KOPT-K1 (cell line): ENCODE measurements around the gene ANKRD12.

ENCODE experiments used
- H3K27ac ChIP-seq: fragments of 200-600 bp; sonication (generic); 2 replicates; pipeline ENCODE4 v1.5.1; 2016; ENCODE audit warnings: antibody characterized with exemption, mild to moderate bottlenecking, low read depth, low read length; ENCODE audit not compliant: poor library complexity, severe bottlenecking
- H3K36me3 ChIP-seq: fragments of 200-600 bp; sonication (generic); 2 replicates; pipeline ENCODE4 v1.5.1; 2017; ENCODE audit warnings: antibody characterized with exemption, mild to moderate bottlenecking, low read length, moderate library complexity; ENCODE audit not compliant: insufficient read depth
- H3K9me3 ChIP-seq: fragments of 200-600 bp; sonication (generic); 2 replicates; pipeline ENCODE4 v1.5.1; 2017; ENCODE audit warnings: antibody characterized with exemption, low read length, mild to moderate bottlenecking; ENCODE audit not compliant: insufficient read depth, poor library complexity, severe bottlenecking

The ANKRD12 gene

DNA sequence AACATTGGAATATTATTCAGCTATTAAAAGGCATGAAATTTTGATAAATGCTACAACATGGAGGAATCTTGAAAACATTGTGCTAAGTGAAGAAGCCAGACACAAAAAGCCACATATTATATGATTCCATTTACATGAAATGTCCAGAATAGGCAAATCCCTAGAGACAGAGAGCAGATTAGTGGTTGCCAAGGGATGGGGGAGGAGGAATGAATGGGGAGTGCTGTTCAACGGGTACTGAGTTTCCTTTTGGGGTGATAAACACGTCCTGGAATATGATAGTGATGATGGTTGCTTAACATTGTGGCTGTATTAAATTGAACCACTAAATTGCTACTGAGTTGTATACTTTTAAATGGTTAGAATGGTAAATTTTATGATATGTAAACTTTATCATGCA lies 189.1 kb downstream of the ANKRD12 start:
- H3K9me3 ChIP-seq: peaks cover 8% of the 10 kb centered on the region
- H3K27ac ChIP-seq: no peak overlapping the region
- H3K36me3 ChIP-seq: no peaks in the 10 kb centered on the region

DNA sequence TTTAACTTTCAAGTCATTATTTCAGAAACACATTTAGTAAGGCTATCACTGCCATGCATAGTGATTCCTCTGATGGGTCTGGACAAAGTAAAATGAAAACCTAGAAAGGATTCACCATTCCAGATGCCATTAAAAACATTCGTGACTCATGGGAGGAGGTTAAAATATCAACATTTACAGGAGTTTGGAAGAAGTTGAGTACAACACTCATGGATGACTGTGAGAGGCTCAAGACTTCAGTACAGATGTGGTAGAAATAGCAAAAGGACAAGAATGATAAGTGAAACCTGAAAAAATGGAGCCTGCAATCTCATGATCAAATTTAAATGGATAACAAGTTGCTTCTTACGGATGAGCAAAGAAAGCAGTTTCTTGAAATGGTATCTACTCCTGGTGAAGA lies 192.2 kb downstream of the ANKRD12 start:
- no peaks in the 10 kb centered on the region for H3K36me3 ChIP-seq
- H3K27ac ChIP-seq: no peak overlapping the region
- peaks cover 16% of the 10 kb centered on the region for H3K9me3 ChIP-seq

DNA sequence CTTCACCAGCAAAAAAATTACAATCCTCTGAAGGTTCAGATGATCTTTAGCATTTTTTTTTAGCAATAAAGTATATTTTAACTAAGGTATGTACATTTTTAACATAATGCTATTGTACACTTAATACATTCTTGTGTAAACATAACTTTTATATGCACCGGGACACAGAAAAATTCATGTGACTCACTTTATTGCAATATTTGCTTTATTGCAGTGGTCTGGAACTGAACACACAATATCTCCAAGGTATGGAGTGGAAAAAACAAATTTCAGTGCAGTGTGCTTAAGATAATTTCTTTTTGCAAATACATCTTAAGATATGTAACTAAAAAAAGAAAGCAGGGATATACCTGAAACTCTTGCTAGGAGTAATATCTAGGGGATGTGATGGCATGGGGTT lies 192.9 kb downstream of the ANKRD12 start:
- no peak overlapping the region for H3K27ac ChIP-seq
- peaks cover 17% of the 10 kb centered on the region for H3K9me3 ChIP-seq
- H3K36me3 ChIP-seq: no peaks in the 10 kb centered on the region

DNA sequence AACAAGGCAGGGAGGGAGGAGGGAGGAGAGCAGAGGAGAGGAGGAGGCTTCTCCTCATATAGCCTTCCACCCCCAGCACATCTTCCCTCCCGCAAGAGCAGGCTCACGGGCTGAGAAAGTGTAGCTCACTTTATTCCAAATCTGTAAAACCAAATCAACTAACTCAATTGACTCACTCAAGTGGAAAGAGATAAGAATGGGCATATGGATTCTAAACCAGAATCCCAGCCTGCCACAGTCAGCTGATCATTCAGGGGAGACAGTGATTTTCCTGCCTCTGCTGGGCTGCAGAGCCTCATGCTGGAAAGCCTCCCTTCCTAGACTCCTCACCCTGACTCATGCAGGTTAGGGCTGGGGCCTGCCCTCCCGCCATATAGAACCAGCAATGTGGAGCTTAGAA lies 193.8 kb downstream of the ANKRD12 start:
- peaks cover 17% of the 10 kb centered on the region for H3K9me3 ChIP-seq
- H3K27ac ChIP-seq: no peak overlapping the region
- H3K36me3 ChIP-seq: no peaks in the 10 kb centered on the region

DNA sequence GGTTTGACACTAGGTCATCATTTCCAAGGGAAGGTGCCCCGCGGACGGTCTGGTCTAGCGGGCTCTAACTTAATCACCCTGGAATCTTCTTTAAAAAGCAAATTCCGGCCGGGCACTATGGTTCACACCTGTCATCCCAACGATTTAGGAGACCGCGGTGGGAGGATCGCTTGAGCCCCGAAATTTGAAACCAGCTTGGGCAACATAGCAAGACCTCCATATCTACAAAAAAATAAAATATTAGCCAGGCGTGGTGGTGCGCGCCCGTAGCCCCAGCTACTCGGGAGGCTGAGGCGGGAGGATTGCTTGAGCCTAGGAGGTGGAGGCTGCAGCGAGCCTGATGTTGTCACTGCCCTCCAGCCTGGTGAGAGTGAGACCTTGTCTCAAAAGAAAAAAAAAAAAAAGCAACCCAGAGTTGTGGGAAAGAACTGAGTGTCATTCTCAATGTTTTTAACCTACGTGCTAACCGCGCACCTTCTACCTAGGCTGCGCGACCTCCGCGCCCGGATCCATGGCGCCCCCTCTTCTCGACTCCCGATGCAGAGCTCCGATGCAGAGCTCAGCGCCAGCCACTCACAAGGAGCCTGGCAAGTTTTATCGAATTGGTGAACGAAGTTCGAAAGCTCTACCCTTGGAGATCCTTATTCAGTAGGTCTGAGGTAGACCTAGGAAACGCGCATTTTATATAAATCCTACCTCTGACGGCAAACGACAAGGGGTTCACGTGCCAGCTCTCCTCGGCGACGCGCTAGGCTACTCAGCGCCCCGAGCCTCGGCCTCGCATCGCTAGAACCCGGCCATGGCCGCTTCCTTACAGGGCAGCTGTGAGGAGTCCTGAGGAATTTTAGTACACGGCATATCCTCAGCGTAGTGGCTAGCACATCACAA lies 197.1 kb downstream of the ANKRD12 start:
- Histone ChIP-seq H3K27ac (peak overlapping the region; percentile 19), H3K36me3 (peaks cover 10% of the 10 kb centered on the region; the same call in 1 of the 2 replicates), H3K9me3 (peaks cover 11% of the 10 kb centered on the region)

DNA sequence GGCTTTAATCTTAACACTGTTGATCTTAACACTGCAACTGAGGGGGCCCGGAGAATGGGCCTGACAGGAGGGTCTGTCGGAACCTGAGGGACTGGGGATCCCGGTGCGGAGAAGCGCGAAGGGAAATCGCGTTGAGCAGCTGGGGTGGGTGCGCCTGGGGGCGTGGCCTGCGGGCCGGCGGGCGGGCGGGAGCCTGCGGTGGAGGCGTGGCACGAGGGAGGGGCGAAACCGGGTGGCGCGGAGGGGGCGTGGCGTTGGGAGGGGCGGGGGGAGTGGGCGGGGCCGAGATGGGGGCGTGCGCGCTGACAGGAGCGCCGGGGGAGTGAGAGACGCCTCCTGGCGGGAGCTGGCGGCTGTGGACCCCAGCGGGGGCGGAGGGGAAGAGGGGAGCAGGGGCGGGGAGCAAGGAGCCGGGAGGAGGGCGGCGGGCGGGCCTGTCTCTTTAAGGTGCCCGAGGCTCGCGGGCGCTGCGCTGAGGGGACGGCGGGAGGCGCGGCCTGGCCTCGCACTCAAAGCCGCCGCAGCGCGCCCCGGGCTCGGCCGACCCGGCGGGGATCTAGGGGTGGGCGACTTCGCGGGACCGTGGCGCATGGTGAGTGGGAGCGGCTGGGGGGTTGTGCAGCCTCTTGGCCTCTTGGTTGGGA lies 197.9 kb downstream of the ANKRD12 start, which contains the start of gene TWSG1:
TSS of gene TWSG1 (plus strand) at position 445 of the 644 bp plus-strand sequence. CDS start 2,457 bp downstream, outside the sequence.
- Histone ChIP-seq H3K9me3 (peaks cover 9% of the 10 kb centered on the region), H3K27ac (peak within 1 kb of the TSS; percentile 71), H3K36me3 (peaks cover 18% of the 10 kb centered on the region; the same call in 1 of the 2 replicates)

DNA sequence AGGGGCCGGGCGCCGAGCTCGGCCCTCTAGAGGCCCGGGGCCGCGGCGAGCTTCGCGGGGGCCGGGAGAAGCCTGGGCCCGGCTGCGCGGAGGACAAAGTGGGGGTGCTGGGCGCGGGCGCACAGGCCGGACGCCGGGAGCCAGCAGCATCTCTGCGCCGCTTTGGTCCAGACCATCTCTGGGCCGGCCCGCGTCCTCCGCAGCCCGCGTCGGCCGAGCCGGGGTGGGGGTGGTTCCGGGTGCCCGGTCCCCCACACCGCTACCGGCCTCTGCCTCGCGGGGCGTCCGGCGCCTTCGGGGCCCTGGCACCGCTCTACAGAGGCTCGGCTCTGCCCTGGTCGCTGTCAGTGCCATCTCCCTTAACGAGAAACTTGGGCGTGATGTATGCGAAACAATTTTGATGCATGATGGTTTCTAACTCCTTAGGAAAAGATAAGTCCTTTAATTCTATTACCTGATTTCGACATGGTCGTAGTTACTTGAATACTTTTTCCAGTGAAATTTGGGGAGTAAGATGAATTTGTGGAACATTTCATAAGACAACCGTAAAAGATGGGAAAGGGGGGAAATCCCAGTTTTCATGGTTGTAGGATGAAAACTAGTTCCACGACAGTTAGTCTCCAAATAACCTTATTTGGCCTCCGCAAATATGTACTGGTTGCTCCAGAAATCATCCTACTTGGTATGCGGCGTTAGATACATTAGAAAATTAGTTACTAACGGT lies 198.6 kb downstream of the ANKRD12 start:
- peak overlapping the region; percentile 71 for H3K27ac ChIP-seq
- H3K36me3 ChIP-seq: peaks cover 23% of the 10 kb centered on the region; the same call in 1 of the 2 replicates
- peaks cover 9% of the 10 kb centered on the region for H3K9me3 ChIP-seq
